ENCODE data around the gene TAOK3. TPM values are rescaled to one million over a fixed set of nuclear protein-coding genes. Genes with fewer than 3 reads are reported as not detected.

TAOK3 gene
- total and polyA plus RNA-seq, 10 of the 15 experiments (the other 5 are each of a cell fraction or from before 2014, with no cell fraction given) = 41.3 to 131 (median 57.8) TPM

DNA sequence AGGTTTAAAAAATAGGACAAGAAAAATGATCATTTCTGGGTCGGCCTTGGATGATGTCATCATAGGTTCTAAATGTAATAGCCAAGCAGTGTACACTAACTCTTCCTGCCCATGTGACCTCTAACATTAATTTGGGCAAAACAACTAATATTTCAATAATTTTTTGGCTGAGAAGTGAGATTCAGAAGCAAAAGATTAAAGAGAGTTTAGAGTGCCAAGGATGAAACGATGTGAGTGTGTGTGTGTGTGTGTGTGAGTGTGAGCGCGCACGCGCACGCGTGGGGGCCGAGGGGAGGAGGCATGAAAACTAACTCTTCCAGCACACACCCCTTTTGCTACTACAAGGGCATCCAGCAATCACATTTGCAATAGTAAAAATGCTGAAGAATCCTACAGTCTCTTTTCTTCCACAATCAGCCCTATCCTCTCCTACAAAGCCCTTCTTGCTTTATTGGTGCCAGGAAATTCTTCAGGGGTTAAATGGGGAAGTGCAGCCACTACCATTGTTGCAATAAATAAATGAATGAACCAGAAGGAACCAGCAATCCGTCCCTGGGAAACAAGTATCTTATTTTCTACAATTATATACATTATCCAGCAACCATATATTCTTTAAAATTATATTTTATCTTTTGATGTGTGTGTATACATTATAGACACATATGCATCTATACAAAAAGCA lies 183.9 kb downstream of the TAOK3 start (continued):
- TF ChIP-seq, protein P1, sequence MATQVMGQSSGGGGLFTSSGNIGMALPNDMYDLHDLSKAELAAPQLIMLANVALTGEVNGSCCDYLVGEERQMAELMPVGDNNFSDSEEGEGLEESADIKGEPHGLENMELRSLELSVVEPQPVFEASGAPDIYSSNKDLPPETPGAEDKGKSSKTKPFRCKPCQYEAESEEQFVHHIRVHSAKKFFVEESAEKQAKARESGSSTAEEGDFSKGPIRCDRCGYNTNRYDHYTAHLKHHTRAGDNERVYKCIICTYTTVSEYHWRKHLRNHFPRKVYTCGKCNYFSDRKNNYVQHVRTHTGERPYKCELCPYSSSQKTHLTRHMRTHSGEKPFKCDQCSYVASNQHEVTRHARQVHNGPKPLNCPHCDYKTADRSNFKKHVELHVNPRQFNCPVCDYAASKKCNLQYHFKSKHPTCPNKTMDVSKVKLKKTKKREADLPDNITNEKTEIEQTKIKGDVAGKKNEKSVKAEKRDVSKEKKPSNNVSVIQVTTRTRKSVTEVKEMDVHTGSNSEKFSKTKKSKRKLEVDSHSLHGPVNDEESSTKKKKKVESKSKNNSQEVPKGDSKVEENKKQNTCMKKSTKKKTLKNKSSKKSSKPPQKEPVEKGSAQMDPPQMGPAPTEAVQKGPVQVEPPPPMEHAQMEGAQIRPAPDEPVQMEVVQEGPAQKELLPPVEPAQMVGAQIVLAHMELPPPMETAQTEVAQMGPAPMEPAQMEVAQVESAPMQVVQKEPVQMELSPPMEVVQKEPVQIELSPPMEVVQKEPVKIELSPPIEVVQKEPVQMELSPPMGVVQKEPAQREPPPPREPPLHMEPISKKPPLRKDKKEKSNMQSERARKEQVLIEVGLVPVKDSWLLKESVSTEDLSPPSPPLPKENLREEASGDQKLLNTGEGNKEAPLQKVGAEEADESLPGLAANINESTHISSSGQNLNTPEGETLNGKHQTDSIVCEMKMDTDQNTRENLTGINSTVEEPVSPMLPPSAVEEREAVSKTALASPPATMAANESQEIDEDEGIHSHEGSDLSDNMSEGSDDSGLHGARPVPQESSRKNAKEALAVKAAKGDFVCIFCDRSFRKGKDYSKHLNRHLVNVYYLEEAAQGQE (IDR thresholded peaks at IDR 0.05; ENCODE audit: low read depth, low read length) = no peak
- TF ChIP-seq RELA (IDR thresholded peaks at IDR 0.05; ENCODE audit: borderline replicate concordance, partially characterized antibody) = no peak
- TF ChIP-seq CREM (IDR thresholded peaks at IDR 0.05; ENCODE audit: low read depth) = no peak
- no peak for TF ChIP-seq ZNF384 (IDR thresholded peaks at IDR 0.05; ENCODE audit: borderline replicate concordance, low read depth, low read length)
- TF ChIP-seq, protein P2, sequence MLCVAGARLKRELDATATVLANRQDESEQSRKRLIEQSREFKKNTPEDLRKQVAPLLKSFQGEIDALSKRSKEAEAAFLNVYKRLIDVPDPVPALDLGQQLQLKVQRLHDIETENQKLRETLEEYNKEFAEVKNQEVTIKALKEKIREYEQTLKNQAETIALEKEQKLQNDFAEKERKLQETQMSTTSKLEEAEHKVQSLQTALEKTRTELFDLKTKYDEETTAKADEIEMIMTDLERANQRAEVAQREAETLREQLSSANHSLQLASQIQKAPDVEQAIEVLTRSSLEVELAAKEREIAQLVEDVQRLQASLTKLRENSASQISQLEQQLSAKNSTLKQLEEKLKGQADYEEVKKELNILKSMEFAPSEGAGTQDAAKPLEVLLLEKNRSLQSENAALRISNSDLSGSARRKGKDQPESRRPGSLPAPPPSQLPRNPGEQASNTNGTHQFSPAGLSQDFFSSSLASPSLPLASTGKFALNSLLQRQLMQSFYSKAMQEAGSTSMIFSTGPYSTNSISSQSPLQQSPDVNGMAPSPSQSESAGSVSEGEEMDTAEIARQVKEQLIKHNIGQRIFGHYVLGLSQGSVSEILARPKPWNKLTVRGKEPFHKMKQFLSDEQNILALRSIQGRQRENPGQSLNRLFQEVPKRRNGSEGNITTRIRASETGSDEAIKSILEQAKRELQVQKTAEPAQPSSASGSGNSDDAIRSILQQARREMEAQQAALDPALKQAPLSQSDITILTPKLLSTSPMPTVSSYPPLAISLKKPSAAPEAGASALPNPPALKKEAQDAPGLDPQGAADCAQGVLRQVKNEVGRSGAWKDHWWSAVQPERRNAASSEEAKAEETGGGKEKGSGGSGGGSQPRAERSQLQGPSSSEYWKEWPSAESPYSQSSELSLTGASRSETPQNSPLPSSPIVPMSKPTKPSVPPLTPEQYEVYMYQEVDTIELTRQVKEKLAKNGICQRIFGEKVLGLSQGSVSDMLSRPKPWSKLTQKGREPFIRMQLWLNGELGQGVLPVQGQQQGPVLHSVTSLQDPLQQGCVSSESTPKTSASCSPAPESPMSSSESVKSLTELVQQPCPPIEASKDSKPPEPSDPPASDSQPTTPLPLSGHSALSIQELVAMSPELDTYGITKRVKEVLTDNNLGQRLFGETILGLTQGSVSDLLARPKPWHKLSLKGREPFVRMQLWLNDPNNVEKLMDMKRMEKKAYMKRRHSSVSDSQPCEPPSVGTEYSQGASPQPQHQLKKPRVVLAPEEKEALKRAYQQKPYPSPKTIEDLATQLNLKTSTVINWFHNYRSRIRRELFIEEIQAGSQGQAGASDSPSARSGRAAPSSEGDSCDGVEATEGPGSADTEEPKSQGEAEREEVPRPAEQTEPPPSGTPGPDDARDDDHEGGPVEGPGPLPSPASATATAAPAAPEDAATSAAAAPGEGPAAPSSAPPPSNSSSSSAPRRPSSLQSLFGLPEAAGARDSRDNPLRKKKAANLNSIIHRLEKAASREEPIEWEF (IDR thresholded peaks at IDR 0.05; ENCODE audit: insufficient replicate concordance, low read depth, low read length) = no peak
